TTC549 (cell line): ENCODE data around the gene RCOR3.
"Not testable (repeated sequence)": the region's sequence is repeated elsewhere in the genome, so short reads cannot be mapped to it uniquely, and the experiment has no call there.

Experiments used
- FAIRE-seq: peaks from 2 replicates; lab custom pipeline; 2012; peaks lifted over from hg19 to GRCh38; lab: Jason Lieb, UNC

RCOR3 gene

DNA sequence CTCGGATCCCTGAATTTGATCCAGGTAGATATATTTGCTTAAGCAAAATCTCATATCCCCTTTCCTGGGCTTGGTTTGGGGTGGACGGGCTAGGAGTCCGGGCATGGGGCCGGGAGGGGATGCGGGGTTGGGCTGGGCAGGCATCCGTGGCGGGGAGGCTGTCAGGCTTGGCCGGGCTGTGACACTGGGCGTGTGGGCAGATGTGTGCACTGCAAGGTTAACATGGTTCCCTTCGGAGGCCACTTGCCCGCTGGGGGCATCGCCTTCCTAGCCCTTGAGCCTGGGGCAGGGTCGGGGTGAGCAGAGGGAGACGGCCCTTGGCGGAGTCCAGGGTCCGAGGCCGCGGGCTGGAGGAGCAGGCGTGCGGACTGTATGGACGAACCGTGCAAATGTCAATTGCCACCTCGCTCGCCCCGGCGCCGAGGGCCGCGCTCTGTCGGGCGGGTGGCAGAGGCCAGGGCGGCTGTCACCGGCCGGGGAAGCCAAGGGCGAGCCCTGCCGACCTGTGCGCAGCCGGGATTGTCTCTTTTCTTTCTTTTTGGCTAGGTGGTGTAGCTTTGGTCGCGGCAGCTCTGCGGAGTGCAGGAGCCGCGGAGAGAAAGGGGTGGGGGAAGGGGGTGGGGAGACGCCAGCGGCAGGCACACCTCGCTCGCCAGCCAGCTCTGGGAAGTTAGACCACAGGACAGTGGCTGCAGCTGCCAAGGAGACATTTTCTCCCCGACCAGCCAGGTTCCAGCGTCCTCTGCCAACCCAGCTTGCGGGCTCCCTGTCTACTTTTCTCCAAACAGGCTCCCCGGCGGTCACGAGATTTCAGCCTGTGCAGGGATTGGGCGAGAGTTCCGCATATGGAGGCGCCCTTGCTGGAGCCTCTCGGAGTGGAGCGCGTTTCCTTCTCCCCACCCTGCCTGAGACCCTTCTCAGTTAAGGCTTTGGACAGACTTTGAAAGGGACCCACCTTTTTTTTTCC is 1.3 kb downstream of the RCOR3 start:
- peak; percentile 33 for FAIRE-seq

- FAIRE-seq: no peak
These were observed 2.1 kb downstream of the RCOR3 start for GRCh38 chr1:211261229-211261628.

GRCh38 chr1:211263022-211263421 is 3.9 kb downstream of the RCOR3 start:
- FAIRE-seq: not testable (repeated sequence)

DNA sequence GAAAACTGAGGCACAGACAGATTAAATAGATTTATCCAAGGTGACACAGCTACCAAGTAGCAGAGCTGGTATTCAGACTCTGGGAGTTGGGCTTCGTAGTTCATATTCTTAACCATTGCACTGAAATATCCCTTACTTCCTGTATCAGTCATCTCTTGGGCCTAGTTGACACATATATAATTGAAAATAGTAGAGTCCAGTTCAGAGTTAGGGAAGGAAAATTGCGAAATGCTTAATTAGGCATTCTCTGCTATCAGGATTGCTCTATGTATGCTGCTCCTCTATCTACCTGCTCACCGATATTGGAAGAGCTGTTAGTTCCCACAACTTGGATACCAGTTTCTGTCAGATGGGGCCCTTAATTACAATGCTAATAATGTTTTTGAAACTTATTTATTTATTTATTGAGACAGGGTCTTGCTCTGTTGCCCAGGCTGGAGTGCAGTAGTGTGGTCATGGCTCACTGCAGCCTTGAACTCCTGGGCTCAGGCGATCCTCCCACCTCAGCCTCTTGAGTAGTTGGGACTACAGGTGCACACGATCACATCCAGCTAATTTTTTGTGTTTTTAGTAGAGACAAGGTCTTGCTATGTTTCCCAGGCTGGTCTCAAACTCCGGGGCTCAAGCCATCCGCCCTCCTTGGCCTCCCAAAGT is 8.2 kb downstream of the RCOR3 start:
- no peak for FAIRE-seq

DNA sequence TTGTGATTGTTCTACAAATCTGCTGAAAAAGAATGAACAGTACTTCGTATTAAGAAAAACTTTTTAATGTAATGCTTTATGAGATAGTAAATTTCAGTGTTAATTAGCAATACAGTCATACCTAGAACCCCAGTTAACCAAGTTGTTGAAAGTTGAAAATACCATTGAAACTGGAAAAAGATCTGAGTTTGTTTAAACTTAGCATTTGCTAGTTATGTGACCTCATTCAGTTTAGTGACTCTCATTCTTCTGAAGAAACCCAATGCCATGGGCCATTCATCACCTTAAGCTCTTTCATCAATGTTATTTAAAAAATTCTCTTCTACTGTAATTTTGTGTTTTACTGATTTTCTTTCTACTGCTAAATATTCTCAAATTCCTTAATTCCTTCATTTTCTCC is 20.2 kb downstream of the RCOR3 start:
- FAIRE-seq: peak; percentile 76

DNA sequence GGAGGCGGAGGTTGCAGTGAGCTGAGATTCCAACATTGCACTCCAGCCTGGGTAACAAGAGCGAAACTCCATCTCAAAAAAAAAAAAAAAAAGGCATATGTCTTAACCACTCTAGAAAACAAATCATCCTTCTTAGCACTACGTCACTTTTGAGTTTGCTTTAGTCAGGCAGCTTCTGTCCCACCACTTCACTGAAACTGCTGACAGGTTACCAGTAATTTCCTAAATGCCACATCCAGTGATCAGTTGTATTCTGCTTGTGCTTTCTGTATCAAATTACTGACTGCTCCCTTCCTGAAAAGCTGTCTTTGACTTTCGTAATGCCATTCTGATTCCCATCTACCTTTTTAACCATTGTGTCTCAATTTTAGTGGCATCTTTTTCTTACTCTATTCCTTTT is 21.7 kb downstream of the RCOR3 start:
- FAIRE-seq: no peak

- FAIRE-seq: no peak
These were observed 22.3 kb downstream of the RCOR3 start for GRCh38 chr1:211281320-211282022.

DNA sequence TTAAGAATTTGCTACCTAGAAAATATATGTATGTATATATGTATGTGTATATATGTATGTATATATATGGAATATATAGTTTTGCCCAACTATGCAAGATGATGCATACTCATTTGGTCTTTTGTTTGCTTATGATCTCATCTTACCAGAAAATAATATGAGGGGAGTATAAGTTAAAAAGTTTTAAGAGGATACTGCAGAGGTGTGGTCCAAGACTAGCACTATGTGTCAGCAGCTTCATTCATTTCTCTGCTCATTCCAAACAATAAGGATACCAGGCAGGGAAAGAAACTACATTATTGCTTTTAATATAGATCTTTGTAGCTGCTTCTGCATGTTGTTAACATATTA is 22.8 kb downstream of the RCOR3 start:
- peak; percentile 52 for FAIRE-seq

- FAIRE-seq: no peak
These were observed 26.0 kb downstream of the RCOR3 start for GRCh38 chr1:211285196-211285595.

GRCh38 chr1:211287218-211287617 is 28.1 kb downstream of the RCOR3 start:
- FAIRE-seq: no peak

DNA sequence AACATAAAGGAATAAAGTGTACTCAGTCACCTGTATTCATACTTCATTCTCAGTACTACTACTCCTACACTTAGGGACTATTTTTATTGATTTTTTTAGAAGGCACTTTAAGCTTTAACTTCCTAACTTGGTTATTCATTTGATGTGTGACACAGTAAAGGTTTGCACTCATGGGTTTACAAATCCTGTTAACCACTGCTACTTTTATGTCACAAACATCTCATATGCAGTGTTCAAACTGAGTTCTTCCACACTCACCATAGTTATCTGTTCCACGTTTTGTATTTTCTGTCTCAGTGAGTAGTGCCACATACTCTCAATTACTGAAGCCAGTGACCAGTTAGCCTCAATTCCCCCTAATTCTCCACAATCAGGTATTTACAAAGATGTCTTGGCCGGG is 33.2 kb downstream of the RCOR3 start:
- FAIRE-seq: peak; percentile 15

GRCh38 chr1:211296396-211296795 is 37.2 kb downstream of the RCOR3 start:
- no peak for FAIRE-seq

DNA sequence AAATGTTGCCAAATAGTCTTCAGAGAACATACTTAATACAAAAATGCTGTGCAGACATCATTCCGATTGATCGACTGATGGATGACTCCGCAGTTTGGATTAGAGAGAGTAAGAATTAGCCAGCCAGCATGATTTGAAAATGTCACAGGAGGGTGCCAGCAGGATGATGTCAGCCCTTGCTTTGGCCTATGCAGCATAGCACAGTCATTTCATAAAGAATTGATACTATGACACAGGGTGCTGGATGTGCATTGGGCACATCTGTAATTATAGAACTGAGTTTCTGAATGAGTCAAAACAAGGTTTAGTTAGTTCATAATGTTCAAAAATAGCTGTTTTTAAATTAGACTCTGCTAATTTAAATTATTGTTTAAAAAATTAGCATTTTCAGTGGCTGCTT is 45.9 kb downstream of the RCOR3 start:
- FAIRE-seq: no peak

DNA sequence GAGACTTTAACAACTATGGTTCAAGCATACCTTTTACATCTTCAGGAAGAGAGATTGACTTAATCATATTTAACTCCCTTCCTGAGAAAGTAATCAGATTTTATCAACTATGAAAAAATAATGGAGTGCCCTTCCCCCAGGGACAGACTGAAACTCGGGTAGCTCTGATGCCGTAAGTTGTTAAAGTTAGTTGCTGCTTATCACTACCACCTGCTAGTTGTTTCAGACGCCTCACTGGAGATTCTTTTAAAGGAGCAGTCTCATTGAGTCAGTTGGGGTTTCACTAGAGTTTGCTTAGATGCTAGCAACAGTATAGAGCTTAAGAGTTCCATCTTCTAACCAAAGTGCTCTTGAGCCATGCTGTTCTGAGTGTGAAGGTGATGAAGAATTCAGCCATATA is 50.5 kb downstream of the RCOR3 start:
- FAIRE-seq: no peak

- no peak for FAIRE-seq
These were observed 54.2 kb downstream of the RCOR3 start for GRCh38 chr1:211313392-211313791.

GRCh38 chr1:211318576-211319280 is 59.6 kb downstream of the RCOR3 start:
- no peak for FAIRE-seq

DNA sequence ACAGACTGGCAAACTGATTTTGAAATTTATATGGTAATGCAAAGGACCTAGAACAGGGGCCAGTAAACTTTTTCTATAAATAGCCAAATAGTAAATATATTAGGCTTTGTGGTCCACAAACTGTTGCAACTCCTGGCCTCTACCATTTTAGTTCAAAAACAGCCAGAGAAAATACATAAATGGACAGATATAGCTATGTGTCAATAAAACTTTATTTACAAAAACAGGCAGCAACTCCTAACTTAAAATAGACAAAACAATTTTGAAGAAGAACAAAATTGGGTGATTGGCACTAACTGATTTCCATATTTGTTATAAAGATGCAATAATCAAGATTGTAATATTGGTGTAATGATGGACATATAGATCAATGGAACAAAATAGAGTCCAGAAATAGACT is 60.7 kb downstream of the RCOR3 start:
- FAIRE-seq: peak; percentile 25

GRCh38 chr1:211320980-211321379 is 61.8 kb downstream of the RCOR3 start:
- no peak for FAIRE-seq

GRCh38 chr1:211321646-211322045 is 62.5 kb downstream of the RCOR3 start:
- FAIRE-seq: not testable (repeated sequence)

- peak; percentile 80 for FAIRE-seq
These were observed 64.2 kb downstream of the RCOR3 start for GRCh38 chr1:211323156-211324063.
